ENCODE results near the gene NCOA7. TPM values are rescaled to one million over a fixed set of nuclear protein-coding genes. Genes with fewer than 3 reads are reported as not detected.

The NCOA7 gene
- total RNA-seq, 1 experiment from 2014 or later = 13.8 TPM

DNA sequence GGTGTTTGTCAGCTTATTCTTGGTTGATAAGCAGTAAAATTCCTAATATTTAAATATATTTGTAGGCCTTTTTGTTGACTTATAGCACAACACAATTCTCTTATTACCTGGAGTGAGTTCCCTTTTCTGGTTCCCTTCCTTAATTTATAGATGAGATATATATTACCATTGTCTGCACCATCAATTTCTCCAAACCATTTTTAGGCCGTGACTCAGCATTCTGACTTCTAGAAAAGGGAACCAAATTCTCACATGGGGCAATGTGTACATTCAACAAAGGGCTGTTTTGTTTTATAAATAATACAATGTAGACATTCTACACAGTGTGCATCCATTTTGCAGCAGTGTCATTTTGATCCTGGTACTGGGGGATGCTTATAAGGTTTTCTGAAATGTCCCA is 52.8 kb downstream of the NCOA7 start:
- no peaks in the 10 kb centered on the region for H3K9me2 ChIP-seq (ENCODE audit: insufficient read depth)
- H3K27me3 ChIP-seq (ENCODE audit: insufficient read depth, low read length) = no peaks in the 10 kb centered on the region
- H3K27ac ChIP-seq (ENCODE audit: low read depth, low read length) = no peak overlapping the region
- ATAC-seq = no peak
- no peaks in the 10 kb centered on the region for H3K4me1 ChIP-seq (ENCODE audit: control insufficient read depth in 1 of 2, insufficient read depth in 2 of 2, low read length in 2 of 2)
- no peaks in the 10 kb centered on the region for H4K20me1 ChIP-seq (ENCODE audit: insufficient read depth)
- intact Hi-C loops (cut with micrococcal nuclease) = no loop called here
- H3K4me3 ChIP-seq (replicated peaks in 1 of 2; ENCODE audit: low read depth in 1 of 2, low read length in 2 of 2) = no peak overlapping the region
- no peak overlapping the region for H3K9ac ChIP-seq (ENCODE audit: low read length)
- TF ChIP-seq ZNF274 (IDR thresholded peaks at IDR 0.05; ENCODE audit: low read depth, low read length) = no peak
- TF ChIP-seq, protein P1, sequence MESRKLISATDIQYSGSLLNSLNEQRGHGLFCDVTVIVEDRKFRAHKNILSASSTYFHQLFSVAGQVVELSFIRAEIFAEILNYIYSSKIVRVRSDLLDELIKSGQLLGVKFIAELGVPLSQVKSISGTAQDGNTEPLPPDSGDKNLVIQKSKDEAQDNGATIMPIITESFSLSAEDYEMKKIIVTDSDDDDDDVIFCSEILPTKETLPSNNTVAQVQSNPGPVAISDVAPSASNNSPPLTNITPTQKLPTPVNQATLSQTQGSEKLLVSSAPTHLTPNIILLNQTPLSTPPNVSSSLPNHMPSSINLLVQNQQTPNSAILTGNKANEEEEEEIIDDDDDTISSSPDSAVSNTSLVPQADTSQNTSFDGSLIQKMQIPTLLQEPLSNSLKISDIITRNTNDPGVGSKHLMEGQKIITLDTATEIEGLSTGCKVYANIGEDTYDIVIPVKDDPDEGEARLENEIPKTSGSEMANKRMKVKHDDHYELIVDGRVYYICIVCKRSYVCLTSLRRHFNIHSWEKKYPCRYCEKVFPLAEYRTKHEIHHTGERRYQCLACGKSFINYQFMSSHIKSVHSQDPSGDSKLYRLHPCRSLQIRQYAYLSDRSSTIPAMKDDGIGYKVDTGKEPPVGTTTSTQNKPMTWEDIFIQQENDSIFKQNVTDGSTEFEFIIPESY (IDR thresholded peaks at IDR 0.05; ENCODE audit: extremely low read depth, insufficient replicate concordance, low read length) = no peak
- no peak for TF ChIP-seq JUND (IDR thresholded peaks at IDR 0.05)
- no peak for TF ChIP-seq TCF7L2 (IDR thresholded peaks at IDR 0.05; ENCODE audit: borderline replicate concordance, extremely low read depth, insufficient read depth, insufficient read length)
- TF ChIP-seq, protein P2, sequence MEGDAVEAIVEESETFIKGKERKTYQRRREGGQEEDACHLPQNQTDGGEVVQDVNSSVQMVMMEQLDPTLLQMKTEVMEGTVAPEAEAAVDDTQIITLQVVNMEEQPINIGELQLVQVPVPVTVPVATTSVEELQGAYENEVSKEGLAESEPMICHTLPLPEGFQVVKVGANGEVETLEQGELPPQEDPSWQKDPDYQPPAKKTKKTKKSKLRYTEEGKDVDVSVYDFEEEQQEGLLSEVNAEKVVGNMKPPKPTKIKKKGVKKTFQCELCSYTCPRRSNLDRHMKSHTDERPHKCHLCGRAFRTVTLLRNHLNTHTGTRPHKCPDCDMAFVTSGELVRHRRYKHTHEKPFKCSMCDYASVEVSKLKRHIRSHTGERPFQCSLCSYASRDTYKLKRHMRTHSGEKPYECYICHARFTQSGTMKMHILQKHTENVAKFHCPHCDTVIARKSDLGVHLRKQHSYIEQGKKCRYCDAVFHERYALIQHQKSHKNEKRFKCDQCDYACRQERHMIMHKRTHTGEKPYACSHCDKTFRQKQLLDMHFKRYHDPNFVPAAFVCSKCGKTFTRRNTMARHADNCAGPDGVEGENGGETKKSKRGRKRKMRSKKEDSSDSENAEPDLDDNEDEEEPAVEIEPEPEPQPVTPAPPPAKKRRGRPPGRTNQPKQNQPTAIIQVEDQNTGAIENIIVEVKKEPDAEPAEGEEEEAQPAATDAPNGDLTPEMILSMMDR (IDR thresholded peaks at IDR 0.05 in 2 of 3, conservative IDR thresholded peaks at IDR 0.05 in 1 of 3; ENCODE audit: borderline replicate concordance in 1 of 3, insufficient read depth in 1 of 3, low read depth in 2 of 3, low read length in 2 of 3) = no peak
- no peaks in the 10 kb centered on the region for H3K9me3 ChIP-seq (ENCODE audit: control insufficient read depth in 1 of 2, insufficient read depth in 1 of 2, low read depth in 1 of 2, low read length in 2 of 2)
- ChIA-PET CTCF (no interaction called here), POLR2A (no interaction called here), RAD21 (ENCODE audit: low non-redundant PET in 1 of 2, low total read pairs in 2 of 2, uncharacterized antibody in 2 of 2, unreplicated experiment in 2 of 2) (no interaction called here)
- no peak overlapping the region for H2AFZ ChIP-seq (ENCODE audit: low read depth, low read length, poor library complexity, severe bottlenecking)
- H3K36me3 ChIP-seq (ENCODE audit: control insufficient read depth in 1 of 2, insufficient read depth in 2 of 2, low read length in 2 of 2) = no peaks in the 10 kb centered on the region
- no peak for DNase-seq (ENCODE audit: low read depth, low spot score)
- H3K79me2 ChIP-seq (ENCODE audit: insufficient read depth, low read length) = no peaks in the 10 kb centered on the region
- H3K4me2 ChIP-seq (ENCODE audit: low read length) = no peak overlapping the region
- no TSS peak for BruUV-seq (replicated peaks)
